Measurements from ENCODE around the gene PDE4D. TPM values are rescaled to one million over a fixed set of nuclear protein-coding genes. Genes with fewer than 3 reads are reported as not detected.

The PDE4D gene
- total RNA-seq, 1 donor from 2014 or later: 6.8 TPM

GRCh38 chr5:59767681-59768151 lies 125.8 kb downstream of the PDE4D start:
- Histone ChIP-seq H3K4me3 (ENCODE audit: low read depth, low read length) (peak overlapping the region; percentile 49), H3K27me3 (ENCODE audit: control insufficient read depth, insufficient read depth, low read length) (no peaks in the 10 kb centered on the region), H3K36me3 (ENCODE audit: control insufficient read depth, insufficient read depth, low read length) (no peaks in the 10 kb centered on the region)
- TF ChIP-seq CTCF (IDR thresholded peaks at IDR 0.05; ENCODE audit: insufficient read depth, low read length, severe bottlenecking): no peak
- DNase-seq (ENCODE audit: low read depth): peak; percentile 88
- peak; percentile 40 for FAIRE-seq

GRCh38 chr5:59767211-59767605 lies 126.3 kb downstream of the PDE4D start:
- FAIRE-seq: no peak
- Histone ChIP-seq H3K4me3 (ENCODE audit: low read depth, low read length) (peak overlapping the region; percentile 49), H3K27me3 (ENCODE audit: control insufficient read depth, insufficient read depth, low read length) (no peaks in the 10 kb centered on the region), H3K36me3 (ENCODE audit: control insufficient read depth, insufficient read depth, low read length) (no peaks in the 10 kb centered on the region)
- DNase-seq (ENCODE audit: low read depth): peak; percentile 35
- TF ChIP-seq CTCF (IDR thresholded peaks at IDR 0.05; ENCODE audit: insufficient read depth, low read length, severe bottlenecking): no peak

- no peaks in the 10 kb centered on the region for H3K36me3 ChIP-seq (ENCODE audit: control insufficient read depth, insufficient read depth, low read length)
- H3K27me3 ChIP-seq (ENCODE audit: control insufficient read depth, insufficient read depth, low read length): no peaks in the 10 kb centered on the region
- FAIRE-seq (peak; percentile 89), DNase-seq (ENCODE audit: low read depth) (peak; percentile 38)
- no peak for TF ChIP-seq CTCF (IDR thresholded peaks at IDR 0.05; ENCODE audit: insufficient read depth, low read length, severe bottlenecking)
- peak overlapping the region; percentile 15 for H3K4me3 ChIP-seq (ENCODE audit: low read depth, low read length)
These were observed 126.9 kb downstream of the PDE4D start for GRCh38 chr5:59766427-59767210.

- Histone ChIP-seq H3K27me3 (ENCODE audit: control insufficient read depth, insufficient read depth, low read length) (no peaks in the 10 kb centered on the region), H3K36me3 (ENCODE audit: control insufficient read depth, insufficient read depth, low read length) (no peaks in the 10 kb centered on the region), H3K4me3 (ENCODE audit: low read depth, low read length) (no peak overlapping the region)
- DNase-seq (ENCODE audit: low read depth): no peak
- no peak for FAIRE-seq
- TF ChIP-seq CTCF (IDR thresholded peaks at IDR 0.05; ENCODE audit: insufficient read depth, low read length, severe bottlenecking): no peak
These were observed 128.1 kb downstream of the PDE4D start for GRCh38 chr5:59765446-59765845.

- FAIRE-seq (no peak), DNase-seq (ENCODE audit: low read depth) (no peak)
- no peak overlapping the region for H3K4me3 ChIP-seq (ENCODE audit: low read depth, low read length)
- TF ChIP-seq CTCF (IDR thresholded peaks at IDR 0.05; ENCODE audit: insufficient read depth, low read length, severe bottlenecking): no peak
- no peaks in the 10 kb centered on the region for H3K36me3 ChIP-seq (ENCODE audit: control insufficient read depth, insufficient read depth, low read length)
- H3K27me3 ChIP-seq (ENCODE audit: control insufficient read depth, insufficient read depth, low read length): no peaks in the 10 kb centered on the region
These were observed 129.2 kb downstream of the PDE4D start for GRCh38 chr5:59764361-59764760.

Measured in bronchial epithelial cell (primary cell).